ENCODE data around the gene HAAO.

Gene HAAO

DNA sequence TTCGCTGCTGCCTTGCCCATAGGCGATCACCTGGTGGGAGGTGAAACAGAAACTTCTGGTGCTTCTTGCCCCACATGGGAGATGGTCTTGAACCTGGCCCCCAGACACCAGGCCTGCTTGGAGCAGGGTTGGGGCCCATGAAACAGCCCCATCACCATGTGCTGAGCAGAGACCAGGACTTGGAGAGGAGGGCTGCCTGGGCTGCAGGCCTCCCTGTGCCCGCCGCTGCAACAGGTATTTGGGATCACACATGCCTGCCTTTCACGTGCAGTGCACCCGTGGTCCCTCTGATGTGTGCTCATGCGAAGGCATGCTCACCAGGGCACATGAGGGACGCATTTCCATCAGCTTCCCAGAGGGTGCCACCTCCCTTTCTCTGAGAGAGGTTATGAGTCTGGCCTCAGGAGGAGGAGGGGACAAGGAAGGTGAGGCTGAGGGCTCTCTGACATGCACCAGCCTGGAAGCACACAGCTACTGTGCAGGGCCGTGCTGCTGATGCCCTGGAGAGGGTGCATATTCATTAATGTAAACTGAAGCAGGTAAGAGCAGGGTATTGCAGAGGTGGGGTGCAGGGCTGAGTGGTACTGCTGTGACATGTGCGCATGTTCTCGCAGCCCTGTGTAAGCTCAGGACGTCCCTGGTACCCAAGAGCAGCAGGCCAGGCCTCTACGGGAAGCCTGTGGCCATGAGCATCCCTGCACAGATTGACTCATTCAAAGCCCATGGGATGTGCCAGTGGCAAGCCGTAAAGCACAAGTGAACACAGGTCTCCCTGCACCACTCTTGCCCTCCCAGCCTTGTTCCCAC is 24.3 kb downstream of the HAAO start:
- no peak for DNase-seq (ENCODE audit: low read depth in 2 of 2)

GRCh38 chr2:42767080-42767898 is 25.1 kb downstream of the HAAO start:
- no peak for DNase-seq (ENCODE audit: low read depth in 2 of 2)

GRCh38 chr2:42765686-42766085 is 26.7 kb downstream of the HAAO start:
- DNase-seq (ENCODE audit: low read depth in 2 of 2) = no peak

DNA sequence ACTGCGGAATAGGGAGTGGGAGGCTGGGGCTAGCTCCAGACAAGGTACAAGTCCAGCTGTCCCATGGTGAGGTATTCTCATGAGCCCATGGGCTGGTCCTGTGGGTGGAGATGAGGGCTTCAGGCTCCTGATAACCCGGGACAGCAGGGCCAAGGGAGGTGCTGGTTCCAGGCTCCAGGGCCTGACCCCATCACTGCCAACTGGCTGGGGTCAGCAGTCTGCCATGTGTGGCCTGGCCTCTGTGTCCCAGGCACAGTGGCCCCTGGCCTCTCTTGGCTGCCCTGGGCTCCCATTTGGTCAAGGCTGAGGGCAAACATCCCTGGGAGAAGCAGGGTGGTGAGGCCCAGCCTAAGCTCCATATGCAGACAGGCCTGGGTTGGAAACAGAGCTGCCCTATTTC is 27.5 kb downstream of the HAAO start:
- DNase-seq (ENCODE audit: low read depth in 2 of 2) = no peak

DNA sequence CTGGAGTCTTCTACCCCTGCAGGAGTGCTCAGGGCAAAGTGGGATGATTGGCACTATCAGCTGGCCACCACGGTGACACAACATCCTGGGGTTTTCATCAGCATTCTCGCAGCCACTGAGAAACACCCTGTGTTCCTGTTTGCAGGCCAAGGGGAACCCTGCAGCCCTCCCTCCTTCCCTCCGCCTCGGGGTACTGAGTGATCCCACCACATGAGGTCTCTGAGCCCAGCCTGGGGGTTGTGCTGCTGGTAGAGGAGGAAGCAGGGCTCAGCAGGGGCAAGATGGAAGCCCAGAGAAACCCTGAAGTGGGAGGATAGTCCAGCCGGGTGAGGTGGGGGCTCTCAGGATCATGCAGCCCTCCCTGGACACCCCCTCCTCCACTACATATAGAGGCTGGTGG is 28.3 kb downstream of the HAAO start, which contains the start of gene OXER1:
TSS of gene OXER1 (minus strand) at position 40 of the 400 bp plus-strand sequence. CDS start 73 bp downstream, outside the sequence.
- DNase-seq (ENCODE audit: low read depth in 2 of 2) = no peak

GRCh38 chr2:42762823-42763804 is 29.3 kb downstream of the HAAO start:
- no peak for DNase-seq (ENCODE audit: low read depth in 2 of 2)

GRCh38 chr2:42762155-42762554 is 30.2 kb downstream of the HAAO start:
- no peak for DNase-seq (ENCODE audit: low read depth in 2 of 2)

DNA sequence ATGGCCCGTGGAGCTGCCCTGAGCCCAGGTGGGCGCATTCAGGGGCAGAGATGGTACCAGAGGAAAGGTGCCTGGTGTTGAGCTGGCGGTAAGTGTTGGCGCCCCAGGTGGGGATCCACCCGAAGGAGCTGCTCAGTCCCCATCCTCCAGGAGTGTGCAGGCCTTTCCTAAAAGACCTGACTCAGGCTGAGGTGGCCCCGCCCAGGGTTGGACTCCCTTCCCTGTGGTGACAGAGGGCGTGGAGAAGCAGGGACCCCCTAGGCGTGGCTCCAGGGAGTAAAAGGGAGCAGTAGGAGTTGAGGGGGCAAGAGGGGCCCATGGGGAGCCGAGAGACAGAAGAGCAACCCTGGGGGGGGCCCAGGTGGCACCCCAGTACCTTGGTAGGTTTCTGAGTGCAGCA is 30.8 kb downstream of the HAAO start:
- DNase-seq (ENCODE audit: low read depth in 2 of 2) = no peak

GRCh38 chr2:42758751-42759150 is 33.6 kb downstream of the HAAO start:
- DNase-seq (ENCODE audit: low read depth in 2 of 2) = no peak

DNA sequence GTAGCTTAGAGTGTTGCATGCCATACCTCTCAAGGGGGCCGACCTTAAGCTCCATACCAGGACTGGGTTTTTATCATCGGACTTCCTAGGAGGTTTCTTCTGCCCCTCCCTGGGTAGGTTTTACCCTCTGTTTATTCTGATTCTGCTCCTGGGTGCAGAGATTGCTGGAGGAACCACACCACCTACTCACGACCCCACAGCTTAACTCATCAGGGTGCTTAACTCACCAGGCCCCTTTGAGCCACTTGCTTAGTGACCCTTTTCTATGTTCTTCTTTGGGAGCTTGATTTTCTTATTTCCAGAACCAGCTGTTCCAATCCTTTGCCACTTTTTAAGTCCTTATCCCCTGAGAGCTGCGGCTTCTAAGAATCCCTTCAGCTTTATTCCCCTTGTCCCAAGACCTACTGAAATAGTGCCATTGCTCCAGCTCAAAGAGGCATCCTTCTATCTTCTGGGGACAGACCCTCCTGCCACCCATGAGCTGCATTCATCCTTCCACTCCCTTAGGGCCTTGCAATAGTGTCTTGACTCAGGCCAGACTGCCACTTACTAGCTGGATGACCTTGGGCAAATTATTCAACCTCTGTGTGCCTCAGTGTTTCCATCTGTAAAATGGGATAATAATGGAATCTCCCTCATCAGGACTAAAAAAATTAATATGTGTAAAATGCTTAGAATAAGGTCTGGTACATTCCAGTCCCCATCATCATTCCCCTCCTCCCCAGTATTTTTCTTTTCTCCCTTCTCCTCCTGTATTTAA is 34.2 kb downstream of the HAAO start:
- DNase-seq (ENCODE audit: low read depth in 2 of 2) = no peak

- DNase-seq (ENCODE audit: low read depth in 2 of 2) = no peak
These were observed 35.3 kb downstream of the HAAO start for GRCh38 chr2:42756966-42757513.

- no peak for DNase-seq (ENCODE audit: low read depth in 2 of 2)
These were observed 36.1 kb downstream of the HAAO start for GRCh38 chr2:42756150-42756775.

- no peak for DNase-seq (ENCODE audit: low read depth in 2 of 2)
These were observed 37.0 kb downstream of the HAAO start for GRCh38 chr2:42755191-42755880.

DNA sequence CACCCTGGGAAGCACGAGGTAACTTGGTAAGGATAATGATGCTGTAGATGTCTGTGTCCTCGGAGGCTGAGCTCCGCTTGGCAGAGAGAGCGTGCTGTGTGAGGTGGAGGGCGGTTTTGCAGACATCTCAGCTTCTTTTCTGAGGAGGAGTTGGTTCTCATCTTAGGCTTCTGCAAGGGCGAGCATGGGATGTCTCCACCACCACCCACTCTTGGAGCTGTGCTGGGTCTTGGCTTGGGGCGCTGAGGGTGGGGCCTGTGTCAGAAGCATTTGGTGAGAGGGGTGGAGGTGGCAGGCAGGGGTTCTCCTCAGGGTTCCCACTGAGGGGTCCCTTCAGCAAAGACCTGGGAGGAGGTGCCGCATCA is 37.6 kb downstream of the HAAO start:
- no peak for DNase-seq (ENCODE audit: low read depth in 2 of 2)

DNA sequence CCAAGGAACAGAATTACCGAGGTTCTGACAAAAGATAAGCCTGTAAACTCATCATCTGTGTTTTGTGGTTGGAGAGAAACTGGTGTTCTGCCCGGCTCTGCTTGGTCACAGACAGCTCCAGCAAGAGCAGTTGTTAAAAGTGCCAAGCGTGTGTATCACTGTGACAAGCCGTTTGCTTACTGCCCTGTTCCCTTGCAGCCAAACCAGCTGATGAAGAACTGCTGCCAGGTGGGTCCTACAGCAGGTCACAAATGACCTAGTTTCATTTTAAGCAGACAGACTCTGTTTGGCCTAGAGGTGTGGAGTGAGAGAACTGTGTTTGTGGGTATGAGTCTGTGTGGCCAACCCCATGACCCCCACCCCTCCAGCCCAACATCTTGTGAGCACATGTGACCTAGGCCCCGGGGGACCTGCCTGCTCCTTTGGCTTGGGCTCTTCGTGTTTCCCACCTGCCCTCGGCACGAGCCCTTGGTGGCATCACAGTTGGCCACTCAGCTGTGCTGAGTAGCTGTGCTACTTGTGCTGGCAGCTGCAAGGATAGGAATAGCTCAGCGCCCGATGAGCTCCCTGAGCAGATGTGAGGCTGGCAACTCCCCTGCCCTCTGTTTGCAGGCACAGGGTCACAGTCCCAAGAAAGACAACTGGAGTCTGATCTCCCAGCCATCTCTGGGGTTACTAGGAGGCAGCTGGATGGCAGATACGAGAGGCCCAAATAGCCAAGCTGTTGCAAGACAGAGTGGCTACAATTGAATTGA is 38.2 kb downstream of the HAAO start:
- DNase-seq (ENCODE audit: low read depth in 2 of 2) = no peak

DNA sequence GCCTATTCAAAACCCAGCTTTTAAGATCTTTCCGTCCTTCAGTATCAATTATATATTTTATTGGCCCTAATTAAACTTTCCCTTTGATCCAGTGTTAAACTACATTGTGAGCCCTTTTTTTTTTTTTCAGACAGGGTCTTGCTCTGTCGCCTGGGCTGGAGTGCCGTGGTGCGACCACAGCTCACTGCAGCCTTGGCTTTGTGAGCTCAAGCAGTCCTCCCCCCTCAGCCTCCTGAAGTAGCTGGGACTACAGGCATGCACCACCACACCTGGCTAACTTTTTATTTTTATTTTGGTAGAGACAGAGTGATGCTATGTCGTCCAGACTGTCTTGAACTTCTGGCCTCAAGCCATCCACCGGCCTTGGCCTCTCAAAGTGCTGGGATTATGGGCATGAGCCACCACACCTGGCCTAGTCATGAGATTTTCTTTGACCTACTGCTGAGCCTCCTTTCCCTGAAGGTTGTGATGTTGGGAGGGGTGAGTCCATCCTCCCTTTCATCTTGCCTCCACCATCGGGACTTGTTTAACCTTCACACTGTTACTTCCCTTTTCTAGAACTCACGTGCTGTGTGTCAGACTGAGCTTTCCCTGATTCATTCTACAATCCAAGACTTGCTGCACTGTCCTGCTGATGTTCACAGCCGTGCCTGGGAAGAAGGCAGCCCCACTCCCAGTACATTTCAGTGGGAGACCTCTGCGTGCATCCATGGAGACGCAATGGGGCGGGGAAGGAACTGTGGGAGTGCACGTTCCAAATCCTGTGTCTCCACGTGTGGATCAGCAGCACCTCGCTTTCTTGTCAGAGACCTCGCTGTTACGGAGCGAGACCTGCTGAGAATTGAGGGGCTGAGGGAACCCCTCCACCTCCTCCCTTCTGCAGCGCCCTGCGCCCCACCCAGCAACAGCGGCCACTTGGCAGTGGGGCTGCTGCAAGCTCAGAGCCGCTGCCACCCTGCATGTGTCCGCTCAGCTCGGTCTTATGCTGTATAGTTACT is 39.3 kb downstream of the HAAO start:
- no peak for DNase-seq (ENCODE audit: low read depth in 2 of 2)

- DNase-seq (ENCODE audit: low read depth in 2 of 2) = no peak
These were observed 40.1 kb downstream of the HAAO start for GRCh38 chr2:42752314-42752713.

- no peak for DNase-seq (ENCODE audit: low read depth in 2 of 2)
These were observed 43.5 kb downstream of the HAAO start for GRCh38 chr2:42748840-42749239.

Measured in stimulated activated CD8-positive, alpha-beta memory T cell treated with anti-CD3 and anti-CD28 coated beads, Interleukin-7, amount 100 ng/mL, for 1 hour (primary cell).